HEK293 (cell line): ENCODE data around the gene ARHGAP42.

Source experiments
- CTCF ChIA-PET: fragments of 350-600 bp; formaldehyde crosslinking; extraction: SDS; loops from one replicate; lab custom pipeline; 2021; ENCODE audit warnings: antibody characterized with exemption; lab: Yijun Ruan, JAX
- POLR2A ChIA-PET: fragments of 300-600 bp; formaldehyde crosslinking; extraction: SDS; loops from one replicate; lab custom pipeline; 2020; ENCODE audit warnings: antibody characterized with exemption, inconsistent platforms; lab: Yijun Ruan, JAX
- H3K27ac ChIP-seq: fragments of 200-500 bp; sonication (Bioruptor generic); 2 replicates; pipeline ENCODE4 v1.5.1; 2014; ENCODE audit warnings: low read depth, low read length, control low read depth, inconsistent platforms; ENCODE audit errors: extremely low read depth
- H3K36me3 ChIP-seq, 2 experiments: fragments of 200-500 bp in 1 of 2; sonication (Bioruptor generic) in 1 of 2; 1 replicate in 1 of 2; 2 replicates in 1 of 2; pipeline ENCODE4 v1.5.1; 2014 to 2017; ENCODE audit warnings: inconsistent platforms in 2 of 2, low read length in 2 of 2; ENCODE audit not compliant: control insufficient read depth in 2 of 2, insufficient read depth in 1 of 2
- H3K4me1 ChIP-seq: fragments of 200-500 bp; sonication (Bioruptor generic); 2 replicates; pipeline ENCODE4 v1.5.1; 2014; ENCODE audit warnings: mild to moderate bottlenecking, low read length, inconsistent platforms; ENCODE audit not compliant: control insufficient read depth, insufficient read depth
- H3K4me3 ChIP-seq: 2 replicates; pipeline ENCODE4 v1.5.1; 2011; ENCODE audit warnings: low read depth, mild to moderate bottlenecking, control low read depth, low read length, moderate library complexity
- H3K9me3 ChIP-seq: fragments of 200-500 bp; sonication (Bioruptor generic); 2 replicates; pipeline ENCODE4 v1.5.1; 2014; ENCODE audit warnings: low read depth, low read length, inconsistent platforms; ENCODE audit not compliant: control insufficient read depth, insufficient read depth
- ELK4 ChIP-seq: IDR thresholded peaks from 2 replicates; pipeline ENCODE4 v1.6.1; 2011; ENCODE audit warnings: mild to moderate bottlenecking, low read depth, low read length, borderline replicate concordance
- FEZF1 ChIP-seq: fragments of 450-650 bp; formaldehyde crosslinking; IDR thresholded peaks from 2 replicates; pipeline ENCODE4 v1.5.1; 2016; ENCODE audit warnings: missing biosample characterization, missing genetic modification characterization
- GLI2 ChIP-seq: fragments of 450-650 bp; formaldehyde crosslinking; IDR thresholded peaks from 2 replicates; pipeline ENCODE4; 2017; ENCODE audit warnings: missing biosample characterization, missing genetic modification characterization, low read depth, borderline replicate concordance
- ZBTB11 ChIP-seq: fragments of 450-650 bp; formaldehyde crosslinking; conservative IDR thresholded peaks from 2 replicates; pipeline ENCODE4 v1.5.1; 2016; ENCODE audit warnings: low read depth, missing biosample characterization, missing genetic modification characterization
- ZBTB7A ChIP-seq: fragments of 450-650 bp; formaldehyde crosslinking; IDR thresholded peaks from 2 replicates; pipeline ENCODE4 v1.5.1; 2016; ENCODE audit warnings: low read depth, missing biosample characterization, missing genetic modification characterization
- ZFP37 ChIP-seq: fragments of 450-650 bp; formaldehyde crosslinking; IDR thresholded peaks from 2 replicates; pipeline ENCODE4 v1.5.1; 2016; ENCODE audit warnings: missing biosample characterization, missing genetic modification characterization
- ZNF114 ChIP-seq: fragments of 450-650 bp; formaldehyde crosslinking; IDR thresholded peaks from 2 replicates; pipeline ENCODE4 v1.5.0; 2017; ENCODE audit warnings: missing biosample characterization, missing genetic modification characterization
- ZNF121 ChIP-seq: fragments of 450-650 bp; formaldehyde crosslinking; IDR thresholded peaks from 2 replicates; pipeline ENCODE4 v1.5.1; 2016; ENCODE audit warnings: missing biosample characterization, missing genetic modification characterization
- ZNF132 ChIP-seq: fragments of 450-650 bp; formaldehyde crosslinking; IDR thresholded peaks from 2 replicates; pipeline ENCODE4 v1.5.1; 2017; ENCODE audit warnings: missing biosample characterization, missing genetic modification characterization, borderline replicate concordance
- ZNF23 ChIP-seq: fragments of 450-650 bp; formaldehyde crosslinking; IDR thresholded peaks from 2 replicates; pipeline ENCODE4 v1.5.1; 2016; ENCODE audit warnings: missing biosample characterization, missing genetic modification characterization, borderline replicate concordance
- ZNF24 ChIP-seq: fragments of 450-650 bp; formaldehyde crosslinking; IDR thresholded peaks from 2 replicates; pipeline ENCODE4 v1.5.1; 2016; ENCODE audit warnings: missing biosample characterization, missing genetic modification characterization
- ZNF37A ChIP-seq: fragments of 450-650 bp; IDR thresholded peaks from 2 replicates; pipeline ENCODE4 v1.5.1; 2018; ENCODE audit warnings: missing biosample characterization, missing genetic modification characterization
- ZNF394 ChIP-seq: fragments of 450-650 bp; formaldehyde crosslinking; IDR thresholded peaks from 2 replicates; pipeline ENCODE4 v1.5.1; 2016; ENCODE audit warnings: missing biosample characterization, missing genetic modification characterization, mild to moderate bottlenecking, moderate library complexity, borderline replicate concordance
- ZNF426 ChIP-seq: fragments of 450-650 bp; formaldehyde crosslinking; IDR thresholded peaks from 2 replicates; pipeline ENCODE4 v1.5.1; 2017; ENCODE audit warnings: missing biosample characterization, missing genetic modification characterization, mild to moderate bottlenecking, inconsistent platforms, moderate library complexity
- ZNF501 ChIP-seq: fragments of 450-650 bp; formaldehyde crosslinking; IDR thresholded peaks from 2 replicates; pipeline ENCODE4 v1.5.1; 2016; ENCODE audit warnings: missing biosample characterization, missing genetic modification characterization
- ZNF571 ChIP-seq: fragments of 450-650 bp; formaldehyde crosslinking; IDR thresholded peaks from 2 replicates; pipeline ENCODE4 v1.5.0; 2017; ENCODE audit warnings: missing biosample characterization, missing genetic modification characterization
- ZNF629 ChIP-seq: fragments of 450-650 bp; formaldehyde crosslinking; IDR thresholded peaks from 2 replicates; pipeline ENCODE4 v1.5.1; 2017; ENCODE audit warnings: missing biosample characterization, missing genetic modification characterization
- ZNF645 ChIP-seq: fragments of 450-650 bp; formaldehyde crosslinking; IDR thresholded peaks from 2 replicates; pipeline ENCODE4; 2016; ENCODE audit warnings: missing biosample characterization, missing genetic modification characterization
- ZNF837 ChIP-seq: fragments of 450-650 bp; formaldehyde crosslinking; IDR thresholded peaks from 2 replicates; pipeline ENCODE4 v1.5.1; 2016; ENCODE audit warnings: missing biosample characterization, missing genetic modification characterization
- TF ChIP-seq, protein P1 (sequence below): fragments of 450-650 bp; formaldehyde crosslinking; IDR thresholded peaks from 2 replicates; pipeline ENCODE4 v1.5.1; 2016; ENCODE audit warnings: missing biosample characterization, missing genetic modification characterization
- TF ChIP-seq, protein P2 (sequence below): fragments of 450-650 bp; formaldehyde crosslinking; conservative IDR thresholded peaks from 2 replicates; pipeline ENCODE4 v1.5.1; 2016; ENCODE audit warnings: low read depth, missing biosample characterization, missing genetic modification characterization

Gene ARHGAP42

GRCh38 chr11:100939571-100939970 is 252.5 kb downstream of the ARHGAP42 start:
- Histone ChIP-seq H3K9me3 (no peaks in the 10 kb centered on the region), H3K27ac (no peak overlapping the region), H3K4me3 (no peak overlapping the region), H3K4me1 (no peaks in the 10 kb centered on the region), H3K36me3 (peaks cover 0 to 12% of the 10 kb centered on the region in 2 experiments; a peak in 1 of 3 replicates)
- ChIA-PET POLR2A (no interaction called here), CTCF (interaction anchor here (1.5 kb wide), 1 partner anchor 363 kb away, joined by 5 read pairs; no protein-coding TSS in a partner anchor)
- TF ChIP-seq, protein P1, sequence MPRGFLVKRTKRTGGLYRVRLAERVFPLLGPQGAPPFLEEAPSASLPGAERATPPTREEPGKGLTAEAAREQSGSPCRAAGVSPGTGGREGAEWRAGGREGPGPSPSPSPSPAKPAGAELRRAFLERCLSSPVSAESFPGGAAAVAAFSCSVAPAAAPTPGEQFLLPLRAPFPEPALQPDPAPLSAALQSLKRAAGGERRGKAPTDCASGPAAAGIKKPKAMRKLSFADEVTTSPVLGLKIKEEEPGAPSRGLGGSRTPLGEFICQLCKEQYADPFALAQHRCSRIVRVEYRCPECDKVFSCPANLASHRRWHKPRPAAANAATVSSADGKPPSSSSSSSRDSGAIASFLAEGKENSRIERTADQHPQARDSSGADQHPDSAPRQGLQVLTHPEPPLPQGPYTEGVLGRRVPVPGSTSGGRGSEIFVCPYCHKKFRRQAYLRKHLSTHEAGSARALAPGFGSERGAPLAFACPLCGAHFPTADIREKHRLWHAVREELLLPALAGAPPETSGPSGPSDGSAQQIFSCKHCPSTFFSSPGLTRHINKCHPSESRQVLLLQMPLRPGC (tag by site-specific recombination): no peak
- TF ChIP-seq ZNF426 (tag by site-specific recombination): no peak
- no peak for TF ChIP-seq ZNF629 (tag by site-specific recombination)
- TF ChIP-seq ZNF24: no peak
- TF ChIP-seq ZFP37 (tag by site-specific recombination): no peak
- TF ChIP-seq ZBTB11 (tag by site-specific recombination): no peak
- TF ChIP-seq ELK4: no peak
- TF ChIP-seq ZNF132 (tag by site-specific recombination): no peak
- TF ChIP-seq GLI2 (tag by site-specific recombination): no peak

DNA sequence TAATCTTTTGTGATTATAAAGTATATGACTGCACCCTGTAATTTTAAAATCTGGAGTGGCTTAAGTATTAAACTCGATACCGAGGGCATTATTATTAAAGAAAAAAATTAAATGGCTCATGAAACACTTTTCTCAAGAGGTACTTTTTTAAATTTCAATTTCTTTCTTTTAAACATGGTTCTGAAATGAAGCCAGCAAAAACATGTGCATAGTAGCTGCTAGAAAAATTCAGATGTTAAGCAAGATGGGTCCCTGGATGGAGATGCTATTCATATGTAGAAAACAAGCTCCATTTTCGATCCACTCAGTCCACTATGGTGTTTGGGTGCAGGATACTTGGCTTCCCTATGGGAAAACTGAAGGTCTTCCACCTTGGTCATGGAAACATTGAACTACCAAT is 253.0 kb downstream of the ARHGAP42 start:
- Histone ChIP-seq H3K27ac (no peak overlapping the region), H3K9me3 (no peaks in the 10 kb centered on the region), H3K4me1 (no peaks in the 10 kb centered on the region), H3K4me3 (no peak overlapping the region), H3K36me3 (peaks cover 0 to 12% of the 10 kb centered on the region in 2 experiments; a peak in 1 of 3 replicates)
- ChIA-PET CTCF (no interaction called here), POLR2A (no interaction called here)
- TF ChIP-seq ZNF394 (tag by site-specific recombination) (no peak), ZNF501 (tag by site-specific recombination) (no peak), ZNF571 (tag by site-specific recombination) (no peak), ELK4 (no peak), ZNF426 (tag by site-specific recombination) (no peak), ZNF114 (tag by site-specific recombination) (no peak), ZNF23 (tag by site-specific recombination) (no peak), ZNF121 (tag by site-specific recombination) (no peak), FEZF1 (no peak), ZNF37A (tag by site-specific recombination) (no peak), ZNF645 (tag by site-specific recombination) (no peak), ZBTB7A (tag by site-specific recombination) (no peak), ZNF837 (tag by site-specific recombination) (no peak)
- TF ChIP-seq, protein P2, sequence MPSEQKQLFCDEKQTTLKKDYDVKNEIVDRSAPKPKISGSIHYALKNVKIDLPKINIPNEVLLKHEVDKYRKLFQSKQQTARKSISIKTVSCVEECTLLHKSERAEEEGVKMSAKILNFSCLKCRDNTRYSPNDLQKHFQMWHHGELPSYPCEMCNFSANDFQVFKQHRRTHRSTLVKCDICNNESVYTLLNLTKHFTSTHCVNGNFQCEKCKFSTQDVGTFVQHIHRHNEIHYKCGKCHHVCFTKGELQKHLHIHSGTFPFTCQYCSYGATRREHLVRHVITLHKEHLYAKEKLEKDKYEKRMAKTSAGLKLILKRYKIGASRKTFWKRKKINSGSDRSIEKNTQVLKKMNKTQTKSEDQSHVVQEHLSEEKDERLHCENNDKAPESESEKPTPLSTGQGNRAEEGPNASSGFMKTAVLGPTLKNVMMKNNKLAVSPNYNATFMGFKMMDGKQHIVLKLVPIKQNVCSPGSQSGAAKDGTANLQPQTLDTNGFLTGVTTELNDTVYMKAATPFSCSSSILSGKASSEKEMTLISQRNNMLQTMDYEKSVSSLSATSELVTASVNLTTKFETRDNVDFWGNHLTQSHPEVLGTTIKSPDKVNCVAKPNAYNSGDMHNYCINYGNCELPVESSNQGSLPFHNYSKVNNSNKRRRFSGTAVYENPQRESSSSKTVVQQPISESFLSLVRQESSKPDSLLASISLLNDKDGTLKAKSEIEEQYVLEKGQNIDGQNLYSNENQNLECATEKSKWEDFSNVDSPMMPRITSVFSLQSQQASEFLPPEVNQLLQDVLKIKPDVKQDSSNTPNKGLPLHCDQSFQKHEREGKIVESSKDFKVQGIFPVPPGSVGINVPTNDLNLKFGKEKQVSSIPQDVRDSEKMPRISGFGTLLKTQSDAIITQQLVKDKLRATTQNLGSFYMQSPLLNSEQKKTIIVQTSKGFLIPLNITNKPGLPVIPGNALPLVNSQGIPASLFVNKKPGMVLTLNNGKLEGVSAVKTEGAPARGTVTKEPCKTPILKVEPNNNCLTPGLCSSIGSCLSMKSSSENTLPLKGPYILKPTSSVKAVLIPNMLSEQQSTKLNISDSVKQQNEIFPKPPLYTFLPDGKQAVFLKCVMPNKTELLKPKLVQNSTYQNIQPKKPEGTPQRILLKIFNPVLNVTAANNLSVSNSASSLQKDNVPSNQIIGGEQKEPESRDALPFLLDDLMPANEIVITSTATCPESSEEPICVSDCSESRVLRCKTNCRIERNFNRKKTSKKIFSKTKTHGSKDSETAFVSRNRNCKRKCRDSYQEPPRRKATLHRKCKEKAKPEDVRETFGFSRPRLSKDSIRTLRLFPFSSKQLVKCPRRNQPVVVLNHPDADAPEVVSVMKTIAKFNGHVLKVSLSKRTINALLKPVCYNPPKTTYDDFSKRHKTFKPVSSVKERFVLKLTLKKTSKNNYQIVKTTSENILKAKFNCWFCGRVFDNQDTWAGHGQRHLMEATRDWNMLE (tag by site-specific recombination): no peak
